ES-I3 (cell line): ENCODE data around the gene ALX4.

Experiments
- H3K36me3 ChIP-seq: 2 replicates; pipeline ENCODE4 v1.6.1; 2013; ENCODE audit warnings: mild to moderate bottlenecking, low read length, control low read depth, moderate library complexity; ENCODE audit not compliant: insufficient read depth
- H3K4me1 ChIP-seq: 2 replicates; pipeline ENCODE4 v1.6.1; 2013; ENCODE audit warnings: mild to moderate bottlenecking, control low read depth, low read length; ENCODE audit not compliant: insufficient read depth
- H3K9ac ChIP-seq: 2 replicates; pipeline ENCODE4 v1.6.1; 2013; ENCODE audit warnings: low read depth, mild to moderate bottlenecking, low read length, moderate library complexity
- H3K9me3 ChIP-seq: 2 replicates; pipeline ENCODE4 v1.6.1; 2013; ENCODE audit warnings: mild to moderate bottlenecking, low read length, moderate library complexity; ENCODE audit not compliant: control insufficient read depth, insufficient read depth

Gene ALX4

DNA sequence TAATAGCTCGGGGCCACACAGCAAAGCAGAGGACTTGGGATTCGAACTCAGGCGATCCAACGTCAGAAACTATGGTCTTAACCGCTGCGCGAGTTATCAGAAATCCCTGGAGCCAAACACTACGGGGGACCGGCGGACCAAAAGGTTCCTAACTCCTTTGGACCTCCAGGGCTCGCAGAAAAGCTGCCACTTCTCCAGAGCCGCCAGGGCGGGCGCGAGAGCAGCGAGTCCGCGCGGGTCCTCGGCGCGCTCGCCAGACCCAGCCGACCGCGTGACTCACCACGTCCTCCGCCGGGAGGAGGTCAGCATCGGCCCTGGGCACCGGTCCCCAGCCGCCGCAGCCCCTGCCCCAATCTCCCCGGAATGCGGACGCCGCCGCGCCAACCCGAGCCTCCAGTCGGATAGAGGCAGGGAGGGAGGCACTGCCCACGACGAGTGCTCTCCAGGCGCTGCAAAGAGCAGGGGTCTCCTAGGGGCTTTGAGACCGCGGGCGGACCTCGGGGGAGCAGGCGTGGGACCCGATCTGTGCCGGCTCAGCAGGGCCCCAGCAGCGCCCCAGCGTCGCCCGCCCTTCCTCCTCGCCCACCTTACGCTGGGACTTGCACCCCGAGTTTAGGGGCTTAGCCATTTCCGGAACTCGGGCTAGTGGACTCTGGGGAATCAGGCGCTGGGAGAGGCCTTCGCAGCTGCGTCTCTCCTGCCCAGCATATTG, 6.2 kb upstream of the ALX4 start:
- Histone ChIP-seq H3K4me1 (no peaks in the 10 kb centered on the region; the same call in 1 of the 2 replicates), H3K9me3 (no peaks in the 10 kb centered on the region; the same call in 1 of the 2 replicates), H3K36me3 (no peaks in the 10 kb centered on the region), H3K9ac (peak overlapping the region; percentile 56; the same call in 1 of the 2 replicates)

GRCh38 chr11:44314733-44315132, 4.8 kb upstream of the ALX4 start:
- H3K9me3 ChIP-seq: no peaks in the 10 kb centered on the region; the same call in 1 of the 2 replicates
- no peaks in the 10 kb centered on the region for H3K36me3 ChIP-seq
- H3K9ac ChIP-seq: no peak overlapping the region
- H3K4me1 ChIP-seq: no peaks in the 10 kb centered on the region; the same call in 1 of the 2 replicates

GRCh38 chr11:44313761-44314489, 4.0 kb upstream of the ALX4 start:
- Histone ChIP-seq H3K4me1 (no peaks in the 10 kb centered on the region; the same call in 1 of the 2 replicates), H3K9me3 (no peaks in the 10 kb centered on the region; the same call in 1 of the 2 replicates), H3K36me3 (no peaks in the 10 kb centered on the region), H3K9ac (no peak overlapping the region)

DNA sequence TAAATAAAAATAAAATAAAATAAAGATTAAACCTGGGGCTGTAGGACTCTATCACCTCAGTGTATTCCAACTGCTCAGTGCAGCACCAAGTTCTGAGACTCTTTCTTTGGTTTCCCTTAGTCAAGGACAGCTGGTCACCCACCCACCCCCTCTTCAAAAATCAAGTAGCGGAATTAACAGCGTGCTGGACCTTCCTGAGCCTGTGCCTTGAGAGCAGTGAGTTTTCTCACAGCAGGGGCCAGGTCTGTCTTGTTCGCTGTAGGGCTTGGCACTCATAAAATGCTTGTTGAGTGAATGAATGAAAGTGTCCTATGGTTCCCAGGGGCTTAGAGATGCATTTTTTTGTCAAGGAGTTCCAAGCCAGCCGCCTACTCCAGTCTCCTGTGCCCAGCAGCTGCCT, 2.9 kb upstream of the ALX4 start:
- H3K9ac ChIP-seq: no peak overlapping the region
- no peaks in the 10 kb centered on the region for H3K36me3 ChIP-seq
- H3K4me1 ChIP-seq: peaks cover 4% of the 10 kb centered on the region; the same call in 1 of the 2 replicates
- H3K9me3 ChIP-seq: no peaks in the 10 kb centered on the region; the same call in 1 of the 2 replicates

- H3K9me3 ChIP-seq: no peaks in the 10 kb centered on the region; the same call in 1 of the 2 replicates
- no peaks in the 10 kb centered on the region for H3K36me3 ChIP-seq
- no peak overlapping the region for H3K9ac ChIP-seq
- H3K4me1 ChIP-seq: peaks cover 6% of the 10 kb centered on the region
Measured at GRCh38 chr11:44311339-44312261, 1.7 kb upstream of the ALX4 start.

DNA sequence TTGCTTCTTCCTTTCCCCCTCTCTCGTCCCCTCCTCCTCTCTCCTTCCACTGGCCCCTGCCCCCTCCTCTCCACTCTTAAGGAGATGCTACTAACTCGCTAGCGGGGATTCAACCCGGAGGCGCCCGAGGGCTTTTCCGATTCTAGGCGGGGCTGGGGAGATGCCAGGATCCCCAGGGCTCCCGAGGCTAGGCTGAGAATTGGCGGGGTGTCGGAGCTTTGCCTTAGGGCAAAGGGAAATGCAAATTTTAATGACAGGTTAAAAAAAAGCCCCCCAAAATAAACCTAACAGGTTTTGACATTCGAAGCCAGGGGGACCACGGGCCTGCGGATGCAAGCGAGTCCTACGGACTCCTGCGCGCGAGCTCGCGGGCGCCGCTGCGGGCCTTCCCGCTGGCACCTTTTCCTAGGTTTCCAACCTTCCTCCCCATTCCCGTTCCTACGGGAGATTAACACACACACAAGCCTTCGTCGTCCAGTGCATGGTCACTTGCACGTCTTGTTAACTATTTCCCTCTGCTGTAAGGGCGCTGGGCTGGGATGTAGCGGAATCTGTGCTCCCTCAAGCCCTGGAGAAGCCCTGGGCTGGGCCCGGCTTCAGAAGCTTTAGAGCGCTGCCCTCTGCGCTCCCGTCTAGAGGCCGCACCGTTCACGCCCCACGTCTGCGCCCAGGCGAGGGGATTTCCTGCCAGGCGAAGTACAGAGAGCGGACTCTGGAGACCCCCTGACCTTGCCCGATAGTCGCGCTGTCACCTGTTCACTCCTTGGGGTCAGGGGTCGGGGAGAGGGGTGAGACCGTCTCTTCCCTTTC, 729 bp upstream of the ALX4 start:
- Histone ChIP-seq H3K9ac (peak overlapping the region; percentile 37; the same call in 1 of the 2 replicates), H3K36me3 (no peaks in the 10 kb centered on the region), H3K9me3 (no peaks in the 10 kb centered on the region; the same call in 1 of the 2 replicates), H3K4me1 (peaks cover 7% of the 10 kb centered on the region)

GRCh38 chr11:44310206-44310462, 195 bp upstream of the ALX4 start:
- H3K9ac ChIP-seq: peak overlapping the region; percentile 56; the same call in 1 of the 2 replicates
- peaks cover 7% of the 10 kb centered on the region for H3K4me1 ChIP-seq
- no peaks in the 10 kb centered on the region for H3K36me3 ChIP-seq
- no peaks in the 10 kb centered on the region; the same call in 1 of the 2 replicates for H3K9me3 ChIP-seq

GRCh38 chr11:44308923-44309477, 939 bp downstream of the ALX4 start:
- H3K4me1 ChIP-seq: peaks cover 7% of the 10 kb centered on the region
- H3K9me3 ChIP-seq: no peaks in the 10 kb centered on the region; the same call in 1 of the 2 replicates
- no peaks in the 10 kb centered on the region for H3K36me3 ChIP-seq
- peak overlapping the region; percentile 56; the same call in 1 of the 2 replicates for H3K9ac ChIP-seq

DNA sequence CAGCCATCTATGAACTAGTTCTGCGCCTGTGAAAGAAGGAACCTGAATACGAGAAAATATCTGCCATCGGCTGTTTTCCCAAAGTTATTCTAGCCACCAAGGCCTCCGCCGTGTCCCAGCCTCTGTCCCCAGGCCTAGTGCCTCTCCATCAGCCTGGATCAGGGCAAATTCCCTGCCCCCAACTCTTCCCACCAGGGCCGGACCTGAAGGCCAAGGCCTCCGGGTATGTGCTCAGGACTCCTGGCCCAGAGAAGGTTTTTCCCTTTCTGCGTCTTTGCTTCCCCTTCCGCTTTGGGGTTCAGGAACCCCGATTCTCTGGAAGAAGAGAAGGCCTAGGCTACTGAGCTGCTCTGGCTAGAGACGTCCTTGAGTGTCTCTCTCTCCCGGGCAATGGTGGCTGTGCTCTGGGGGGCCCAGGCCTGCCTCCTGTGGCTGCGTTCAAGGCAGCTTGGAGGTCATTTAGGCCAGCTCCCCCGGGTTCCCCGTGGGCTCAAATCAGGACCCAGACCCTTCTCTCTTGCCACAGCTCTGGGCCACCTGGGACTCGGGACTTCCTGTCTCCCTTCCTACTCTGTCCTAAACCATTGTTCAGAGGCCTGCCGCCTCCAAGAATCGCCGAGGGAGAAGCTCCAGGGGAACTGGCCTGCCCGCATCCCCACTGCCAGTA, 1.6 kb downstream of the ALX4 start:
- Histone ChIP-seq H3K4me1 (peaks cover 7% of the 10 kb centered on the region), H3K9me3 (no peaks in the 10 kb centered on the region; the same call in 1 of the 2 replicates), H3K36me3 (no peaks in the 10 kb centered on the region), H3K9ac (no peak overlapping the region)

GRCh38 chr11:44307340-44308099, 2.4 kb downstream of the ALX4 start:
- no peaks in the 10 kb centered on the region for H3K36me3 ChIP-seq
- no peaks in the 10 kb centered on the region; the same call in 1 of the 2 replicates for H3K9me3 ChIP-seq
- no peak overlapping the region for H3K9ac ChIP-seq
- H3K4me1 ChIP-seq: peaks cover 7% of the 10 kb centered on the region

GRCh38 chr11:44306918-44307244, 3.1 kb downstream of the ALX4 start:
- Histone ChIP-seq H3K36me3 (no peaks in the 10 kb centered on the region), H3K9ac (no peak overlapping the region), H3K4me1 (peaks cover 13% of the 10 kb centered on the region), H3K9me3 (no peaks in the 10 kb centered on the region; the same call in 1 of the 2 replicates)

GRCh38 chr11:44306052-44306917, 3.7 kb downstream of the ALX4 start:
- H3K4me1 ChIP-seq: peaks cover 13% of the 10 kb centered on the region
- H3K9ac ChIP-seq: peak overlapping the region; percentile 42; the same call in 1 of the 2 replicates
- no peaks in the 10 kb centered on the region for H3K9me3 ChIP-seq
- no peaks in the 10 kb centered on the region for H3K36me3 ChIP-seq
